SW 1271 (cell line): ENCODE results near the gene BRWD1.
"Not testable (repeated sequence)": the region's sequence is repeated elsewhere in the genome, so short reads cannot be mapped to it uniquely, and the experiment has no call there.

Source experiments
- DNase-seq, 2 experiments: peaks; one replicate each; lab custom pipeline; 2025; lab: John Stamatoyannopoulos, UW

BRWD1 gene

GRCh38 chr21:39281853-39282252, 31.6 kb downstream of the BRWD1 start:
- no peak for DNase-seq

DNA sequence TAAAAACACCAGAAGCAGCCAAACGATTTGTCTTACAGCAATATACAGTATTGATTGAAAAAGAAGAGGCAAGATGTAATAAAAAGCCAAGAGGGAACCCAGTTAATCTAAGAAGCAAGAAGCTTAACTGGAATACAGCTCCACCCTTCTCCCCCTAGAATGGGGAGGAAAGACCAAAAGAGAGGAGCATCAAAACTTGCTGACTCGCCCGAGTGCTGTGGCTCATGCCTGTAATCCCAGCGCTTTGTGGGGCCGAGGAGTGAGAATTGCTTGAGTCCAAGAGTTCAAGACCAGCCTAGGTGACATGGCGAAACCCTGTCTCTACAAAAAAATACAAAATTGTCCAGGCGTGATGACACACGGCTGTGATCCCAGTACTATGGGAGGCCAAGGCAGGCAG, 32.2 kb downstream of the BRWD1 start:
- DNase-seq: no peak

- DNase-seq: no peak
These were observed 43.8 kb downstream of the BRWD1 start for GRCh38 chr21:39269620-39270019.

DNA sequence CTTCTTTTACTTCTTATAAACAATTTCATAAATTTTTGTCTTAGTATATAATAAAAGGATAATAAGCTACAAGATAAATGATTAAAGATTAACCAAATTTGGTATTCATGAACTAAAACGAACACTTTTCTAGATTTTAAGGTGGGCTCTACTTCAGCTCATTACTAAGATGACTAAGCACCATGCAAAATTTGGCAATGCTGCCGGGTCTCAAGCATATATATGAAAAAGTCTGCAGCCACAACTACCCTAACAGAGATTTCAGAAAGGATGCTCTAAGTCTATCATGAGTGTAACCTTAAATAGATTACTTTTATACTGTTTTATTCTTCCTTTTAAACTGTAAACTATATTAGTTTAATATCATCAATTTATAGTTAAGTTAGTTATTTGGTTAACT, 47.8 kb downstream of the BRWD1 start:
- DNase-seq: no peak

- no peak for DNase-seq
These were observed 50.1 kb downstream of the BRWD1 start for GRCh38 chr21:39263372-39263771.

DNA sequence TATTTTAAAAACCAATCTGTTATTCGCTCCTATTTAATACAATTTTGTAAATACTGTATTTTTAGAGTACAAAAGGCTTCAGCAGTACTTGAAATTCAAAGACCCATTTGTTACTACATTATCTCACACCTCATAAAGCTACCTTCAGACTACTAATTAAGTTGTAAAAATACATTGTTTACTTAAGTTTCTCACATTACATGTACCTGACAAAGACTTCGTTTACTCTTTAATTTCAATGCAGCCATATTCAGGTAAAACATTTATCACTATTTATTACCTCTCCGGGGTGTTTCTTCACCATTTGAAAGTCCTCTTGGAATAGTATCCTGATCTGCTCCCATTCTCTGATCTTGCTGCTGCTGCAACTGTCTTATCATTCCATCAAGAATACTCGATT, 55.2 kb downstream of the BRWD1 start:
- no peak for DNase-seq

- DNase-seq: no peak
These were observed 62.1 kb downstream of the BRWD1 start for GRCh38 chr21:39251326-39251725.

- DNase-seq: no peak
These were observed 75.2 kb downstream of the BRWD1 start for GRCh38 chr21:39238275-39238674.

DNA sequence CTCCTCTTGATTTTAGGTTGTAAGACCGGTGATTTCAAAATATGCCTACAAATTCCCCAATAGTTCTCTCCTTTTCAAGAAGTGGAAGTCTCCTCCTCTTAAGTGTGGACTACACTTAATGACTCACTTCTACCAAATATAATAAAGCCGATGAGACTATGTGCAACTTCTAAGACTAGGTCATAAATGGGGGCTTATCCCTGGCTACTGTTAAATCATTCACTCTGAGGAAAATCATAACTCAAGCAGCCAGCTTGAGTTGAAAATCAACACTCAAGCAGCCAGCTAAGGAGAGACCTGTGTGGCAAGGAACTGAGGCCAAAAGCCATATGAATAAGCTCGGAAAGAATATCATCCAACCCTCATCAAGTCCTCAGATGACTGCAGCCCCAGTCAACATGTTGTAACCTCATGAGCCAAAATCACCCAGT, 80.6 kb downstream of the BRWD1 start:
- DNase-seq: no peak

DNA sequence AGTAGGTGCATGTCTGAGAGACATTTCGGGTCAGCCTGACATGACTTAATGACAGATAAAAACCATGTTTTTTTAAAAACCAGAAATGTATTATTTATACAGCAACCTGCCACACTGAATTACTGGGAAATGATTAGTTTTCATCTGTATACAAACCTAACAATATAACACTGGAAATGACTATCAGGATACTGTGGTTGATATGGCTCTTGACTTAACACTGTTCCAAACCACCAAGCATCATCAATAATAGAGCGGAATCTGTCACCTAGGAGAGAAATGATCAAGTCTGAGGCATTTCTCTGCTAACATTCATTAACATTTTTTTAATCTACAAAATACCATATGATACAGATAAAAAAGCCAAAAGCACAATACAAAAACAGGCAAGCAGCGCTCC, 88.5 kb downstream of the BRWD1 start:
- no peak for DNase-seq

- DNase-seq: no peak
These were observed 91.4 kb downstream of the BRWD1 start for GRCh38 chr21:39221997-39222486.

DNA sequence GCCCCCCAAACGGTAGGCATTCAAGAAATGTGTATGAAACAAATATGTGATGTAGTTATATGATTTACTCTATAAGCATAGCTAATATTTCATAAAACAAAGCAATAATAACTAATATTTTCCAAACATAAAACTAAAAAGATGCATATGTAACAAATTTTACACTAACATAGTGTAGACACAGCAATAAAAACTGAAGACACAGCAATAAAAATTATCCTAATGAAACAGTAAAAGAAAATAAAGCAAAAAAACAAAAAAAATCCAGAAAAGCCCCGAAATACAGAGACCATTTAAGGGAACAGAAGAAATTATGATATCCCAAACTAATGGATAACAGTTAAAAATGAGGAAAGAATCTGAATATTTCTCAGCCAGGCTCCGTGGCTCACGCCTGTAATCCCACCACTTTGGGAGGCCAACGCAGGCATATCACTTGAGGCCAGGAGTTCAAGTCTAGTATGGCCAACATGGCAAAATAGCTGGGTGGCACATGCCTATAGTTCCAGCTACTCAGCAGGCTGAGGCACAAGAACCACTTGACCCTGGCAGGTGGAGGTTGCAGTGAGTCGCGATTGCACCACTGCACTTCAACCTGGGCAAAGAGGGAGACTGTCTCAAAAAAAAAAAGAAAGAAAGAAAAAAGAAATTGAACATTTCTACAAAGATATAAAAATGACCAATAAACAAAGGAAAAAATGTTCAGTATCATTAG, 92.0 kb downstream of the BRWD1 start:
- DNase-seq: no peak

DNA sequence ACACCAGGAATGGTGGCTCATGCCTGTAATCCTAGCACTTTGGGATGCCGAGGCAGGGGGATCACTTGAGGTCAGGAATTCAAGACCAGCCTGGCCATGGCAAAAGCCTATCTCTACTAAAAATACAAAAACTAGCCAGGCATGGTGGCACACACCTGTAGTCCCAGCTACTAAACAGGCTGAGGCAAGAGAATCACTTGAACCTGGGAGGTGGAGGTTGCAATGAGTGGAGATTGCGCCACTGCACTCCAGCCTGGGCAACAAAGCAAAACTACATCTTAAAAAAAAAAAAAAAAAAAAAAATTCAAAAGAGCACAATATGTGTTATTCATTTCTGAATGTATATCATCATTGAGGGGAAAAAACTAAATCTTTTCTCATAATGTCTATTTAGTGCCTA, 92.6 kb downstream of the BRWD1 start:
- not testable (repeated sequence) for DNase-seq

GRCh38 chr21:39220150-39220549, 93.3 kb downstream of the BRWD1 start:
- DNase-seq: no peak

DNA sequence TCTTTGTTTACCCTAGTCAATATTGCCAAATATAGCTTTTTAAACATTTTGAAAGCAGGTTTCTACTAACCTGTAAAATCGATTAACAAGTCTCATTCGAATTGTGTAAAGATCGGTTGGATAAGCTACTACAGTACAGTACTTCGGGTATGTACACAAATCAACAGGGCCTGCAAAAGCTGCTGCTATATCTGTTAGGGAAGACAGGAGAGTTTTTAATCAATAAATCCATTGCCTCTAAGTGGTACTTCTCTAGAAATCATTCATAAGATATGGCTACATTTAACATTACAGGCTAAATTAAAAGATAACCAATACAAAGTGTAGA, 95.4 kb downstream of the BRWD1 start:
- no peak for DNase-seq

- no peak for DNase-seq
These were observed 95.9 kb downstream of the BRWD1 start for GRCh38 chr21:39217356-39218081.

DNA sequence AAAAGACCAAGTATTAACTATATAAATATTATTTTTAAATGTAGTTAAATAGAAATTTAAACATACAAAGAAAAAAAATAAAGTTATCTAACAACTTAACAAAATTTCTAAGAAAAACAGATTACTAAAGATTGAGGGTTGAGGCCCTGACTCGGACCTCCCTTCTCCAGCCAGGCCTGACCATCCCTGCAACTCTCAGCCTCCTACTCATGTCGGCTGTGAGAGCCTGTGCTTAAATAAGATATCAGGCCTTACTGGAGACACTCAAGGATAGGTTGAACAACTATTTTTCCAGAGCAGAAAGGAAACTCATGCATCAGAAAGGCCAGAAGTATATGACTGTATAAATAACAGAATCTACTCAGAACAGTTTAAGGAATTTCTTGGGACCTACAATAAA, 97.1 kb downstream of the BRWD1 start:
- DNase-seq: no peak

- DNase-seq: no peak
These were observed 98.4 kb downstream of the BRWD1 start for GRCh38 chr21:39215078-39215477.

- DNase-seq: no peak
These were observed 104.1 kb downstream of the BRWD1 start for GRCh38 chr21:39209334-39209688.

DNA sequence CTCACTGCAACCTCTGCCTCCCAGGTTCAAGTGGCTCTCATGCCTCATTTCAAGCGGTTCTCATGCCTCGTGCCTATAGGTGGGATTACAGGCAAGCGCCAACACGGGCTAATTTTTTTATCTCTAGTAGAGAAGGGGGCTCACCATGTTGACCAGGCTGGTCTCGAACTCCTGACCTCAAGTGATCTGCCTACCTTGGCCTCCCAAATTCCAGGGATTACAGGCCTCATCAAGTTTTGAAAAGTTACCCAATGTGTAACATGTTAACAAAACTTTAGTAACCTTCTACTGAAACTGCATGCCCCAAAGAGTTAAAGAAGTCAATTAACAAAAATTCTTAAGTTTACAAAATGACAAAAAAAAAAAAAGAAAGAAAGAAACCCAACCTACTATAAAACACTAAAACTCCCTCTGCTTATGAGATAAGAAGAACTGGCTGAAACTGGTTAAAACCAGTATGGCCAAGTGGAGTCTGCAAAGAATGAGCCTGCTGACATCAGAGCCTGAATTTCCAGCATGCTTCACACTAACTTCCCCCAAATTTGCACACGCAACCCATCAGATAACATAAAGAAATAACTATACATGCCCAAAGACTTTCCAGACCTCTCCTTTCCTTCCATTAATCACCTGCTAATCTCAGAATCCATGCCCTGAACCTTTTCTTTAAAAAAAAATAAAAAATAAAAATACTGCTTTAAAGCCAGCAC, 104.7 kb downstream of the BRWD1 start:
- no peak for DNase-seq

- no peak for DNase-seq
These were observed 109.3 kb downstream of the BRWD1 start for GRCh38 chr21:39204134-39204533.

GRCh38 chr21:39198800-39199199, 114.6 kb downstream of the BRWD1 start:
- no peak for DNase-seq
